HL-60 (cell line): ENCODE results near the gene RPS15A.
"Not testable (repeated sequence)": the region's sequence is repeated elsewhere in the genome, so short reads cannot be mapped to it uniquely, and the experiment has no call there.

ENCODE experiments used
- CTCF ChIP-seq: IDR thresholded peaks from one replicate; pipeline ENCODE4 v1.5.1; 2011; ENCODE audit warnings: low read length, control low read depth, inconsistent platforms; ENCODE audit not compliant: insufficient read depth
- POLR2AphosphoS5 ChIP-seq: IDR thresholded peaks from 2 replicates; pipeline ENCODE4 v1.6.1; 2012; ENCODE audit warnings: low read depth
- REST ChIP-seq: IDR thresholded peaks from 2 replicates; pipeline ENCODE4 v1.6.1; 2012; ENCODE audit warnings: low read depth; ENCODE audit not compliant: insufficient replicate concordance
- SPI1 ChIP-seq: IDR thresholded peaks from 2 replicates; pipeline ENCODE4 v1.6.1; 2012; ENCODE audit warnings: low read depth, mild to moderate bottlenecking, borderline replicate concordance

- not testable (repeated sequence) for TF ChIP-seq CTCF, SPI1, POLR2AphosphoS5, REST
These were observed 22.9 kb downstream of the RPS15A start for GRCh38 chr16:18767217-18767616.
